GM21825 (cell line): ENCODE measurements around the gene KIAA1671.

ENCODE experiments used
- ATAC-seq: cut with Tn5 transposase; IDR thresholded peaks from one replicate; pipeline ENCODE4 v1.9.1; 2021; ENCODE audit warnings: mild to moderate bottlenecking, moderate library complexity; ENCODE audit not compliant: unreplicated experiment

KIAA1671 gene

GRCh38 chr22:25061605-25062376 is 109.3 kb downstream of the KIAA1671 start:
- ATAC-seq: no peak

DNA sequence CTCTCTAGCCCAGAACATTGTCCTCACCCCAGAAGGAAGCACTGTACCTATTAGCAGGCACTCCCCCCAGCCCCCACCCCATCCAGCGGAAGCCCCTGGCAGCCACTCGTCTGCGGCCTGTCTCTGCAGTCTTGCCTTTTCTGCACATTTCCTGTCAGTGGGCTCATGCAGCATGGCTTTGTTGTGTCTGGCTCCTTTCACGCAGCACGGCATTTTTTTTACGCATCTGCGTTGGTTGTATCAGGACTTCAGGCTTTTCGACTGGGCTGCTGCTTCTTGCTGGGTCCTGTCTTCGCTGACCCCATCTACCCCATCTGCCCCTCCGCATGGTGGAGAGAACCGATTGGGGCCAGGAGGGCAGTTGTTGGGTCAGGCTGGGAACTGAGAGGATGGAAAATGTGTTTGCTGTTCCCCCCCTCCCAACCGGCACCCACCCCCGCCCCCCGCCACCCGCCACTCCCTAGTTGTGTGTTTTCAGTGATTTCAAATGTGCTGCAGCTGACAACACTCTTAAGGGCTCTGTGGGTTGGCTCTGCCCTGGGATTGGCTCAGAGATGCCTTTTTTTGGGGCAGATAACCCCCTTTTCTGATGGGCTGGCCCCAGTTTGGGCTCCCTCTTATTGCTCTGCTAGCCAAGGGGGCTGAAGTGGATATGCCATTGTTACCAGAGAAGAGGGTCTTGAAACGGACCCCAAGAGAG is 110.0 kb downstream of the KIAA1671 start:
- ATAC-seq: no peak

DNA sequence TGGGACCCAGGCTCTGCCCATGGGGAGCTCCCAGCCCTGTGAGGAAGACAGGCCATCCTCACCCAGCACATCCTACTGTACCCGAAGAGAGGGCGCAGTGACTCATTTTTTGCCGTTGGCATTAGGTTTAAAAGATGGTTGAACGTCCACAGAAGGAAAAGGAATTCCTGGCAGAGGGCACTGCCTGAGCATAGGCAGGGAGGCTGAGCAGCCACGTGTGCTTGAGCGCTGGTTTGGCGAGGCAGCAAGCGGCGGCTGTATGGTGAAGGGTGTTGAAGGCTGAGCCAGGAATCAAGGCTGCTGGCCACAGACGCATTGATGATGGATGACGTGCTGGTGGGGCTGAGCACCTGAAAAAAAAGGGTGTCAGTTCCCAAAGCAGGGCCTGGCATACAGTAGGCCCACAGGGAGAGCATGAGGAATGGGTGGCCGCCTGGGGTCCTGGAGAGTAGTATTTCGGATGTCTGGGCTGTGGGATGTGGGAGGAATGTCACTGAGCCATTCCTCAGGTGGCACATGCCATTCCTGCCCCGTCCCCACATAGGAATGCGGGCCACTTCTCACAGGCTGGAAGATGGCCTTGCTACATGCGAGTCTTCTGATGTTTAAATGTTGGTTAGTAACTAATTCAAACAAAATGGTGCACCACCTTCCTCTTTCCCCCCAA is 112.5 kb downstream of the KIAA1671 start:
- no peak for ATAC-seq

DNA sequence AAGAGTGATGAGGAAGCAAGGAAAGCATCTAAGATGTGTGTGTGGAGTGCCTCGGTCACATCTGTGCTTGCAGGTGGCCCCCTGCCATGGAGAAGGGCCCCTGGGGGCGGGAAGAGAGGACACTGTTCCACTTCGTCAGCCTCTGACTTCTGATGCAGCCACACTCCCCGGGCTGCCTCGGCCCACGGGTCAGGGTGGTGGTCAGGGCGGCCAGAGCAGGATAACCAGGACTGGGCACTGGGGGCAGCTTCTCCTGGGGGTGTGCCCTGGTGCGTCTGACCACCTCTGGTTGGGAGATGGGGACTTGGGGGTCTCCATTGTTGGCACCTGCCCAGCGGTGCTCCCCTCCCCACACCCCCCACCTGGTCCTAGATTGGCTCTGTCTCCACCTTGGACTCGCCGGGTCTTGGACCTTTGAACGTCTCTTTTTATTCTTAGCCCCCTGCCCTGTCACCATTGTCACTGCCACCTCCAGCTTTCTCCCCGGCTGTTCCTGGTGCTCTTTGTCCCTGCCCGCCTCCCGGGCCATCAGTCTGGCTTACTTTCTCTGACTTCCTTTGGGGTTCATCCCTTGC is 114.4 kb downstream of the KIAA1671 start:
- ATAC-seq: no peak

DNA sequence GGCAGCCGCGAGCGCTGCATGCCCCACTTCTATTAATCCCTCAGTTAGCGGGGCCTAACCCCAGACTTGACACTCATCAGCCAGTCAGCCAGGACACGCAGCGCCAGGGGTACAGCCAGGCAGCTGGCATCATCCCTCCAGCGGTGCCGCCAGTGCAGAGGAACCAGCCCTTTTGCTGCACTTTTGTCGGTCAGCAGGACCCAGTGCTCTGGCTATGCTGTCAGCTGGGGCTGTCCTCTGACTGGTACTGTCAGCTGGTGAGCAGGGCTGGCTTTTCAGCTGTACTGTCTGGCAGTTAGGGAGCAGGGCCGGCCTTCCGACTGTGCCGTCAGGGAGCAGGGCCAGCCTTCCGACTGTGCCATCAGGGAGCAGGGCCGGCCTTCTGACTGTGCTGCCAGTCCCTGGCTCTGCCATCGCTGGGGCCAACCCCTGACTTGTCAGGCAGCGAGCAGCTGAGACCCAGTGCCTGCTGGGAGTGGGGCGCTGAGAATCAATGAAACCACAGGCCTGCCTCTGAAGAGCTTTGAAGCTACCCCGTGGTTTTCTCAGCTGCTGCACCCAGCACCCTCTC is 115.4 kb downstream of the KIAA1671 start:
- no peak for ATAC-seq

GRCh38 chr22:25068707-25069106 is 116.2 kb downstream of the KIAA1671 start:
- no peak for ATAC-seq

DNA sequence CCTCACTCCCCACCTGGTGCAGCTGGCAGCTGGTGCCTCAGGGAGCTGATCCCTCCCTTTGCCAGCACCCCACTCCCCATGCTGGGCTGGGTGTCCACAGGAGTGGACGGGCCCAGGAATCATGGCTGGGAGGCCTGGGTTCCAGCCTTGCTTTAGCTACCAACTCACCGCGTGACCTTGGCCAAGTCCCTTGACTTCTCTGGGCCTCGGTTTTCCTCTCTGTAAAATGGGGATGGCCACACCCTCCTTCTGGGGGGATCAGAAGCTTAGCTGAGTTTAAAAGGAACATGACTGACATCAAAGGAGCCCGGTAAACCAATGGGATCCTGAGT is 116.9 kb downstream of the KIAA1671 start:
- no peak for ATAC-seq

GRCh38 chr22:25069758-25070481 is 117.4 kb downstream of the KIAA1671 start:
- no peak for ATAC-seq

- no peak for ATAC-seq
These were observed 118.4 kb downstream of the KIAA1671 start for GRCh38 chr22:25070956-25071355.

GRCh38 chr22:25071720-25072119 is 119.2 kb downstream of the KIAA1671 start:
- no peak for ATAC-seq

GRCh38 chr22:25072406-25072805 is 119.9 kb downstream of the KIAA1671 start:
- no peak for ATAC-seq

GRCh38 chr22:25076336-25076735 is 123.8 kb downstream of the KIAA1671 start:
- ATAC-seq: no peak

DNA sequence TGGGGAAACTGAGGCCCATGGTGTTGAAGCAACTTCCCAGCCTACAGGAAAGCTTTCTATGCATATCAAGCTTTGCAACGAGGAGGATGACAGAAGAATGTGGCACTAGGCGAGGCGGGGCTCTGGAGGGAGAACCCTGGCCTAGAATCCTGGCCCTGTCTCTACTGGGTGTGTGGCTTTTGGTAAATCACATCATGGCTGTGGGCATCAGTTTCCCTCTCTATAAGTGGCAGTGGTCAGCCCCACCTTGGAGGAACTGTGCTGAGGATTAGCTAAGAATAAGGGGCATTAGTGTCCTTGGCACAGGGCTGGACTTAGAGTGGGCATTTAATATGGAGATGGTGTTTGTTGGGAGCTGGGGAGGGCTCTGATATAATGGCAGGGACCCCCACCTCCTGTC is 124.5 kb downstream of the KIAA1671 start:
- no peak for ATAC-seq

DNA sequence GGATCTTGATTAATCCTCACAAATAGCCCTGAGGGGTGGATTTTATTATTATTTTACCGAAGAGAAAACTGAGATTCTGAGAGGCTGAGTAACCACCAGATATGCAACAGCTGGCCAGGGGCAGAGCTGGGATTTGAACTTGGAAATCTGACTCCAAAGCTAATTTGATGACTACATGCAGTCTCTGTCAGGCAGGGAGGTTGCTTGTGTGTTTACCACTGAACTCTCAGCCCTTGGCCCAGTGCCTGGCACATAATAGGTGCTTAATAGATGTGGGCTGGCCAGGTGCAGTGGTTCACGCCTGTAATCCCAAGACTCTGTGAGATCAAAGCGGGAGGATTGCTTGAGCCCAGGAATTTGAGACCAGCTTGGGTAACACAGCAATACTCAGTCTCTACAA is 125.4 kb downstream of the KIAA1671 start:
- no peak for ATAC-seq

GRCh38 chr22:25078591-25078990 is 126.1 kb downstream of the KIAA1671 start:
- ATAC-seq: no peak

- ATAC-seq: no peak
These were observed 128.3 kb downstream of the KIAA1671 start for GRCh38 chr22:25080855-25081254.

- no peak for ATAC-seq
These were observed 128.9 kb downstream of the KIAA1671 start for GRCh38 chr22:25081409-25081824.

- no peak for ATAC-seq
These were observed 129.6 kb downstream of the KIAA1671 start for GRCh38 chr22:25082096-25082495.

DNA sequence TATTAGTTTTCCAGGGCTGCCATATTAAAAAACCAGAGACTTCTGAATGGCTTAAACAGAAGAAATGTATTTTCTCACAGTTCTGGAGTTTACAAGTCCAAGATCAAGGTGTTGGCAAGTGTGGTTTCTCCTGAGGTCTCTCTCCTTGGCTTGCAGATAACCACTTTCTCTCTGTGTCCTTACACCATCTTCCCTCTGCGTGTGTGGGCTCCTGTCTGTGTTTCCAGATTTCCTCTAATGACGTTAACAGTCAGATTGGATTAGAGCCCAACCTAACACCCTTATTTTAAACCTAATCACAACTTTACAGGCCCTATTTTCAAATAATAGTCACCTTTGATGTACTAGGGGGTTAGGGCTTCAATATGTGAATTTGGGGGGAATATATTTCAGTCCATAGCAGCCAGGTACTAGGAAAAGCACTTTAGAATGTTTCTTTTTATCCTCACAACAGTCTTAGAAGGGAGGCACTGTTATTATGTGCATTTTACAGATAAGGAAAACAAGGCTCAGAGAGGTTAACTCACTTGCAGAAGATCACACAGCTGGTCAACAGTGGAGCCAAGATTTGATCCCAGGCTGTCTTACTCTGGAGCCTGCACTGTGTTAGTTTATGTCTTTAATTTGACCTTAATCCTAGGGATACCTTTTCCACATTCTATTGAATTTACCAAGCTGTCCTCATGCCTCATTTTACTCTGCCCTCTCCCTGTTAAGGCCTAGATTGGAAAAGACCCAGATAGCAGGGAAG is 130.7 kb downstream of the KIAA1671 start:
- ATAC-seq: no peak

- ATAC-seq: no peak
These were observed 131.3 kb downstream of the KIAA1671 start for GRCh38 chr22:25083807-25084200.
